ENCODE results near the gene CCDC85A. TPM values are rescaled to one million over a fixed set of nuclear protein-coding genes. Genes with fewer than 3 reads are reported as not detected.

Gene CCDC85A
- total and polyA plus RNA-seq, 12 donors, result 0.13 to 1.1 (median 0.65) TPM; not detected in 1

DNA sequence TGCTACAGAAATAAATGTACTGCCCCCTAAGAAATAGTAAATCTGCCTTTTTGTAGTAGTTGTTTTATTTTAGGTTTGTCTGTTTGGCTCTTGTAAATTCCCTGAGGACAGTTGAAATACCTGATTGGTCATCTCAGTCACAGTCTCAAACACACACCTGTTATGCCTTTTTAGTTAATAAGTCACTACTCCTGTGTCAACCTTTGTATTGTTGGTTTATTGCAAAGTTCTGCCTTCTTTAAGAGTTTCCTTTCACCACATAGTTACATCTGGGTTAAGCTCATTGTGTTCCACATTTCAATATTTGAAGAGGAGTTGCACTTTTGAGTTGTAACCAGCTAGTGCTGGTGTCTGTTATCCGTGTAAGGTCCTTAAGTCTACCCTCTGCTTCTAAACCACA is 198.7 kb downstream of the CCDC85A start:
- TF ChIP-seq POLR2A (IDR thresholded peaks at IDR 0.05) (no peak), CTCF (IDR thresholded peaks at IDR 0.05) (no peak)
- no peak overlapping the region for H3K4me3 ChIP-seq
- H3K27me3 ChIP-seq, result no peaks in the 10 kb centered on the region
- no peaks in the 10 kb centered on the region for H3K36me3 ChIP-seq (replicated peaks in 1 of 2)
- 0% methylated on average over 1 of the region's 1 CpG for WGBS, 4 donors
- no peaks in the 10 kb centered on the region for H3K4me1 ChIP-seq (replicated peaks in 1 of 2)
- H3K27ac ChIP-seq, result no peak overlapping the region
- DNase-seq, result no peak
- H3K9me3 ChIP-seq (replicated peaks in 1 of 3), result no peaks in the 10 kb centered on the region
- intact Hi-C loops (cut with DNase I), result no loop called here

DNA sequence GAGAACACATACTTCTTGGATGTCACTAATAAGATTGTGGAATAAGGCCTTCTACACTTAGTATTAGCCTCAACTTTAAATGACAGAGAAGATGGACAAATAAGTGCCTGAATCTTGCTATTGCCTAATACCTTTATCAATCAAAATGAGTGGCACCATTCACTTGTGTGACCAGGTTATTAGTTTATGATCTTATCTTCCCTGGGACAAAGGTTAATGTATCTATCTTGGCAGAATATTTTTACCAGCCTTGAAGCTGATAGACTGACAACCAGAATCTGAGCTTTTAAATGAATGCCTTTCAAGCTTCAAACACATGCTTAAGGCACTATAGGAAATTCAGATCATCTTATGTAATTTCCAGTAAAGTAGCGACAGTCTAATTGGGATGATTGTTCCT is 202.9 kb downstream of the CCDC85A start:
- intact Hi-C loops (cut with DNase I), result no loop called here
- Histone ChIP-seq H3K27ac (no peak overlapping the region), H3K4me1 (replicated peaks in 1 of 2) (no peaks in the 10 kb centered on the region), H3K9me3 (replicated peaks in 1 of 3) (no peaks in the 10 kb centered on the region), H3K4me3 (no peak overlapping the region), H3K27me3 (no peaks in the 10 kb centered on the region), H3K36me3 (replicated peaks in 1 of 2) (no peaks in the 10 kb centered on the region)
- DNase-seq, result no peak
- WGBS, 4 donors, result 63 to 85% (median 77%) methylated on average over 1 of the region's 1 CpG
- TF ChIP-seq POLR2A (IDR thresholded peaks at IDR 0.05) (no peak), CTCF (IDR thresholded peaks at IDR 0.05) (no peak)

DNA sequence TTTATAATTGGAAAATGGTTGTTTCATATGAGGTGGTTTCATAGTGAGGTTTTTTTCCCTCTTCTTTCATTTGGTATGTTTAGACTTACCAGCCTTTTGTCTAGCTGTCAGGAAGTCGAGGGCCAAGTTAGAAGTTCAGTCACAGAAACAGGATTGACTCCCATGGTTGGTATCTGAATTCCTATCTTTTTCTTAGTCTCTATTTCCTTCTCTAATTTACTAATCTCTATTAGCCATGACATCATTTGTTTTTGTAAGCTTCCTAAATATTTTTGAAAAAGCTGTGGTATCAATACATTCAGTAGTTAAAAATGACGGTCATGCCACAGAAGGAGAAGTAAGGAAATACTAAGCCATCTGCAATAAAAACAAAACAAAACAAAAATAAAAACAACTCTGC is 206.9 kb downstream of the CCDC85A start:
- no peak for TF ChIP-seq CTCF (IDR thresholded peaks at IDR 0.05)
- no peak for TF ChIP-seq POLR2A (IDR thresholded peaks at IDR 0.05)
- Histone ChIP-seq H3K27ac (no peak overlapping the region), H3K27me3 (no peaks in the 10 kb centered on the region), H3K4me3 (no peak overlapping the region), H3K36me3 (replicated peaks in 1 of 2) (no peaks in the 10 kb centered on the region), H3K4me1 (replicated peaks in 1 of 2) (no peaks in the 10 kb centered on the region), H3K9me3 (replicated peaks in 1 of 3) (no peaks in the 10 kb centered on the region)
- WGBS, 4 donors, result 50 to 60% (median 55%) methylated on average over 2 of the region's 2 CpGs
- DNase-seq, result no peak
- intact Hi-C loops (cut with DNase I), result no loop called here

GRCh38 chr2:56410140-56410539 is 226.3 kb downstream of the CCDC85A start:
- Histone ChIP-seq H3K4me3 (no peak overlapping the region), H3K9me3 (replicated peaks in 1 of 3) (no peaks in the 10 kb centered on the region), H3K27ac (no peak overlapping the region), H3K27me3 (no peaks in the 10 kb centered on the region), H3K4me1 (replicated peaks in 1 of 2) (no peaks in the 10 kb centered on the region), H3K36me3 (replicated peaks in 1 of 2) (no peaks in the 10 kb centered on the region)
- DNase-seq, result no peak
- TF ChIP-seq CTCF (IDR thresholded peaks at IDR 0.05), result no peak
- no peak for TF ChIP-seq POLR2A (IDR thresholded peaks at IDR 0.05)
- 73 to 90% (median 84%) methylated on average over 1 of the region's 1 CpG for WGBS, 4 donors
- intact Hi-C loops (cut with DNase I), result no loop called here
